Fibroblast of skin of abdomen (primary cell): ENCODE data around the gene TIRAP.
"Not testable (repeated sequence)": the region's sequence is repeated elsewhere in the genome, so short reads cannot be mapped to it uniquely, and the experiment has no call there.

Source experiments
- DNase-seq: peaks from one replicate; pipeline ENCODE4 v3.0.0-alpha.2; 2013

The TIRAP gene

GRCh38 chr11:126288237-126288636, 5.3 kb downstream of the TIRAP start:
- DNase-seq: no peak

GRCh38 chr11:126290887-126291286, 8.0 kb downstream of the TIRAP start:
- no peak for DNase-seq

GRCh38 chr11:126293726-126294125, 10.8 kb downstream of the TIRAP start:
- no peak for DNase-seq

- no peak for DNase-seq
Measured at GRCh38 chr11:126297004-126297403, 14.1 kb downstream of the TIRAP start.

- DNase-seq: peak; percentile 88
Measured at GRCh38 chr11:126303623-126304456, 20.9 kb downstream of the TIRAP start, which contains the start of gene DCPS. Gene DCPS (plus strand): TSS chr11:126304060. CDS start chr11:126304081, 21 bp downstream.

GRCh38 chr11:126304457-126305075, 21.7 kb downstream of the TIRAP start:
- DNase-seq: no peak

GRCh38 chr11:126305699-126306098, 22.8 kb downstream of the TIRAP start:
- DNase-seq: no peak

GRCh38 chr11:126307706-126308105, 24.8 kb downstream of the TIRAP start:
- DNase-seq: peak; percentile 51

GRCh38 chr11:126308271-126308671, 25.4 kb downstream of the TIRAP start:
- no peak for DNase-seq

- DNase-seq: not testable (repeated sequence)
Measured at GRCh38 chr11:126308771-126309170, 25.9 kb downstream of the TIRAP start.

- DNase-seq: peak; percentile 68
Measured at GRCh38 chr11:126310200-126310991, 27.5 kb downstream of the TIRAP start.

- DNase-seq: no peak
Measured at GRCh38 chr11:126310992-126311310, 28.1 kb downstream of the TIRAP start.

GRCh38 chr11:126311401-126312291, 28.8 kb downstream of the TIRAP start:
- DNase-seq: no peak

- DNase-seq: no peak
Measured at GRCh38 chr11:126312961-126313360, 30.1 kb downstream of the TIRAP start.

GRCh38 chr11:126313826-126314225, 30.9 kb downstream of the TIRAP start:
- no peak for DNase-seq

- DNase-seq: no peak
Measured at GRCh38 chr11:126317432-126317755, 34.5 kb downstream of the TIRAP start.

- DNase-seq: peak; percentile 90
Measured at GRCh38 chr11:126317756-126318573, 35.1 kb downstream of the TIRAP start.

GRCh38 chr11:126318574-126319373, 35.9 kb downstream of the TIRAP start:
- DNase-seq: peak; percentile 98

GRCh38 chr11:126319374-126319740, 36.5 kb downstream of the TIRAP start:
- DNase-seq: no peak

GRCh38 chr11:126322996-126323395, 40.1 kb downstream of the TIRAP start:
- DNase-seq: no peak
